GM12801 (cell line): ENCODE data around the gene ADIPOR2.

Experiments
- TF ChIP-seq, protein P1 (sequence below): IDR thresholded peaks from one replicate; pipeline ENCODE4 v1.5.1; 2011; ENCODE audit warnings: control low read depth; ENCODE audit not compliant: insufficient read length; ENCODE audit errors: extremely low read depth

The ADIPOR2 gene

DNA sequence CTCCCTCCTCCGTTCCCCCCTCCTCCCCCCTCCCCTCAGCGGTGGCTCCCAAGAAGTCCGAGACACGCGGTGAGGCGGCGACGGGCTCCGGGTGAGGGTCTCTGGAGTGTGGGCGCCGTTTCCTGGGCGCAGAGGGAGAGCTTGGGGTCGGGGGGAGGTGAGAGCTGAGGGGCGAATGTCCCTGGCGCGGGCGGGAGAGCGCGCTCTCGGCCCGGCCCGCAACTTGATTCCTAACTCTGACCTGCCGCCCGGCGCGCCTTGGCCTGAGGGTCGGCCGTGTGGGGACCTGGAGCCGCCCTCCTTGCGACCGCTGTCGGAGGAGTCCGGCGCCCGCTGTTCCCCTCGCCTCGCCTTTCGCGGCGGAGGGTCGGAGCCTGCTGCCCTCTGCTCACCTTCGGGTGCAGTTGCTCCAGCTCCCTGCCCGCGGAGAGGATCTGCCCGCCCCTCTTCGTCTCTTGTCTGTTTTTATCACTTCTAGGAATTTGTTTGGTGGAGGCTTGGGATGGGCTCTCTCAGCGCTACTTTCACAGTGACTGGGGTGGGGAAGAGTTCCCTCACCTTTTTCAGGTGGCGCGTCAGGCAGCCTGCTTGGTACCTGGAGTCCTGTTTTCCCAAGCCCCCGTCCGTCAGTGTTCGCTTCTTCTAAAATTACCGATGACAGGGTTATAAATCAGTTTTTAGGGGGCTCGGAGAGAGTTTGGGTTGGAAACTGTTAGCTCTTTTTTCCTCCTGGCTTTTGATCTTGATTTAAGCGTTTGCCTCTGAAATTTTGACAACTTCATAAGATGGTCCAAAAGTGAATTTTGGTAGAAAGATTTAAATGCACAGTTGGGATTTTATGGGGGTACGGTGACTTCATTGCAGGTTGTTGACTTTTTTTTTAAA lies 495 bp downstream of the ADIPOR2 start:
- TF ChIP-seq, protein P1, sequence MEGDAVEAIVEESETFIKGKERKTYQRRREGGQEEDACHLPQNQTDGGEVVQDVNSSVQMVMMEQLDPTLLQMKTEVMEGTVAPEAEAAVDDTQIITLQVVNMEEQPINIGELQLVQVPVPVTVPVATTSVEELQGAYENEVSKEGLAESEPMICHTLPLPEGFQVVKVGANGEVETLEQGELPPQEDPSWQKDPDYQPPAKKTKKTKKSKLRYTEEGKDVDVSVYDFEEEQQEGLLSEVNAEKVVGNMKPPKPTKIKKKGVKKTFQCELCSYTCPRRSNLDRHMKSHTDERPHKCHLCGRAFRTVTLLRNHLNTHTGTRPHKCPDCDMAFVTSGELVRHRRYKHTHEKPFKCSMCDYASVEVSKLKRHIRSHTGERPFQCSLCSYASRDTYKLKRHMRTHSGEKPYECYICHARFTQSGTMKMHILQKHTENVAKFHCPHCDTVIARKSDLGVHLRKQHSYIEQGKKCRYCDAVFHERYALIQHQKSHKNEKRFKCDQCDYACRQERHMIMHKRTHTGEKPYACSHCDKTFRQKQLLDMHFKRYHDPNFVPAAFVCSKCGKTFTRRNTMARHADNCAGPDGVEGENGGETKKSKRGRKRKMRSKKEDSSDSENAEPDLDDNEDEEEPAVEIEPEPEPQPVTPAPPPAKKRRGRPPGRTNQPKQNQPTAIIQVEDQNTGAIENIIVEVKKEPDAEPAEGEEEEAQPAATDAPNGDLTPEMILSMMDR = no peak

DNA sequence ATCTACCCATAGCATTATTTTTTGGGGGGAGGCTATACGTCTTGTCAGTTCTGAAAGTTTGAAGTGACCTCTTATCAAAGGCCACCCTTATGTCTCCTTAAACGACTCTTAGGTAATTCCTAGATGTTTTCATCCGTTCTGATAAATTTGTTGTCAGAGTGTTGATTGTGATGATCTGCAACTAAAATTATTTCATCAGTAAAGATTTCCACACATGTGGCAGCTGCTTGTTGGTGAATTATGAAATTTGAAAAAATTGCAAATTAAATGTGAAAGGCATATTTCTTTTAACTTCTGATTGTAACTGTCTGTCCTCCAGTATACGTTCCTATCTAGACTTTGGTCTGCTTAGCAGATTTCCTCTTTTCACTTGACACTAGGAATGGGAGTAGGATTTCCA lies 1.4 kb downstream of the ADIPOR2 start:
- TF ChIP-seq, protein P1 = no peak

DNA sequence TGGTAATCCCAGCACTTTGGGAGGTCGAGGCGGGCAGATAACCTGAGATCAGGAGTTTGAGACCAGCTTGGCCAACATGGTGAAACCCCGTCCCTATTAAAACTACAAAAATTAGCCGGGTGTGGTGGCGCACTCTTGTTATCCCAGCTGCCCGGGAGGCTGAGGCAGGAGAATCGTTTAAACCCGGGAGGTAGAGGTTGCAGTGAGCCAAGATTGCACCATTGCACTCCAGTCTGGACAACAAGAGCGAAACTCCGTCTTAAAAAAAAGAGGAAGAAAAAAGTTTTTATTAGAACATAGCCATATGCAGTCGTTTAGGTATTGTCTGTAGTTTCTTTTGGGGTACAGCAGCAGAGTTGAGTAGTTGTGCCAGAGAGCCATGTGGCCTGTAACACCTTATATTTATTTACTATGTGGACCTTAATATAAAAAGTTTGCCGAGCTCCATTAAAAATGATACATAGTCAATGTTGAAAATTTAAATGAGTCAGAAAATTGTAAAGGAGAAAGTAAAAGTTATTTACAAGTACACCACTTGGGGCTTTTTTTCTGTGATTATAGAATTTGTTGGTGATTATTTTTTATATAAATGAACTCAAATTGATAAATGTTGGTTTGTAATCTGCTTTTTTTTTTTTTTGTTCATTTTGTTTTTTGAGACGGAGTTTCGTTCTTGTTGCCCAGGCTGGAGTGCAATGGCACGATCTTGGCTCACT lies 2.2 kb downstream of the ADIPOR2 start:
- TF ChIP-seq, protein P1 = no peak

DNA sequence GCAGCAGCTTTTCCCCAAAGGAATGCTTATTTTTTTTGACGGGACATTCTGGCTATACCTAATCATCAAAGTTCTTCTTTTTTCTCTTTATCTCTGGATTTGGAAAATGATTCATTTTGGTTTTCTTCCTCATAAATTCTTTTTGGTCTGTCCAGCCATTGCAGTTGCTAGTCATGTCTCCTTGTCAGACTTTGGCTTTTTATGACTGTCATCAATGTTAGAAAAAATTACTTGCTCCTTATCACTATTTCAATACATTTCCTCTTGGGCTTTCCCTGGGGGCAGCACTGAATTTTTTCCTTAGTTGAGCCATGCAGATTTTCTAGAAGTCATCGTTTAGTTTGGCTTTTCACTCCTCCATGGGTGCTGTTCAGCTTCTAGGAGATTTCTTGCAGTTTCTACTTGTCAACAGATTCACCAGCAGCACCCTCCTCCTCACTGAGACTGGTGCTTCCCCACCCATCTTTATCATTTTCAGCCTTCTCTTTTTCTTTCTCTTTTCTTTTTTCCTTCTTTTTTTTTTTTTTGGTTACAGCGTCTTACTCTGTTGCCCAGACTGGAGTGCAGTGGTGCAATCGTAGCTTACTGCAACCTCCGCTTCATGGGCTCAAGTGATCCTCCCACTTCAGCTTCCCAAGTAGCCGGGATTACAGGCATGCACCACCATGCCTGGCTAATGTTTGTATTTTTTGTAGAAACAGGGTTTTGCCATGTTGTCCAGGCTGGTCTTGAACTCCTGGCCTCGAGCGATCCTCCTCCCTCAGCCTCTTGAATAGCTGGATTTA lies 5.2 kb downstream of the ADIPOR2 start:
- TF ChIP-seq, protein P1 = no peak

GRCh38 chr12:1696800-1697199 lies 5.9 kb downstream of the ADIPOR2 start:
- TF ChIP-seq, protein P1 = no peak

DNA sequence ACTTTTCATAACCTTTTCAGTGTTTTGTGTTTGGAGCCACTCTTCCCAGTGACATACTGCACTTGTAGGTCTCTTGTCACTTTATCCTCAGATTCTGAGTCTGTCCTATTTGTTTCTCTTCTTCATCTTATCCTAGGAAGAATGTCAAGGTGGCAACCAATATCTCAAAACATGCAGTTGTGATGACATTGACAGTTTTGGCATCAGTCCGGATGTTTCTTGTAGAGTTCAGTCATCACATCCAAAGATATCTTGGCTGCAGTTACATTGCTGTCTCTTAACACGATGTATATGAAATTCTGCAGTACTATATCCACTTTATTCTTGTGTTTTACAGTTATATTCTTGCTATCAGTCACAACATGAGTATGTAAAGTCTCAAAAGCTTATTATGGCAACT lies 6.4 kb downstream of the ADIPOR2 start:
- TF ChIP-seq, protein P1 = no peak

DNA sequence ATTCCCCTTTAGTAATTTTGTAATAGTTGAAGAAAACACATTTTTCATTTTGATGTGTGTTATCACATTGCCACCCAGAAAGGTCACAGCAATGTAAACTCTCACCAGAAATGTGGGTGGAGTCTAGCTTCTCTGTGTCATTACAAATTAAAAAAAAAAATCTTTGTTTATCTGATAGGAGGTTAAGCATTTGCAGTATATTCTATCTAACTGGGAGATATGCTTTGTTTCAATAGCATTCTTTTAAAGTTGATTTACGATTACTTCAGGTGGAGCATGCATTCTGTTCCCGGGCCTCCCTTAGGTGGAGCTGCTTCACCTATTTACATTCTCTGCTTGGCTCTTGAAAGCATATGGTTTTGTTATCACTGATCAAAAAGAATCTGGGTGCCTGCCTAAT lies 7.8 kb downstream of the ADIPOR2 start:
- TF ChIP-seq, protein P1 = no peak
